ENCODE measurements around the gene ATP5F1A.

DNA sequence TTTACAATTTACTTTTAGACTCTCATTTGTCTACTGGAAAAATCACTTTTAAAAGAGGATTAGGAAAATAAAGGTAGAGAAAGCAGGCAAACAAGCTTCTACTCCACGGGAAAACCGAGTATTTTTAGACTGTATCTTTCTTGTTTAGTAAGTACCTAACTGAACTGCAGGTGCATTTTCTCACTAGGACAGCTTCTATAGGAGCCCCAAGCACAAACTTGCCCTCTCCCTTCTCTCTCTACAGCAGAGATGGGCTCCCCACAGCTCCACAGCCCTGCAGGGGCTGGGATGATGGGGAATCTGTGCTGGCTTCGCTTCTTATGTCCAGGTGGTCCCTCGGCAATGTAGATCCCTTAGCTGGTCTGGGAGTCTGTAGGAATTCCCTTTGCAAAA lies 42.3 kb downstream of the ATP5F1A start:
- no peak for TF ChIP-seq POLR2A (IDR thresholded peaks at IDR 0.05; ENCODE audit: extremely low read depth, insufficient read length)
- TF ChIP-seq CTCF (IDR thresholded peaks at IDR 0.05; ENCODE audit: low read depth, low read length) = no peak
- TF ChIP-seq MYC (IDR thresholded peaks at IDR 0.05; ENCODE audit: low read depth, low read length) = no peak
- TF ChIP-seq, protein P1, sequence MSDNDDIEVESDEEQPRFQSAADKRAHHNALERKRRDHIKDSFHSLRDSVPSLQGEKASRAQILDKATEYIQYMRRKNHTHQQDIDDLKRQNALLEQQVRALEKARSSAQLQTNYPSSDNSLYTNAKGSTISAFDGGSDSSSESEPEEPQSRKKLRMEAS (IDR thresholded peaks at IDR 0.05; ENCODE audit: low read depth, low read length) = no peak
